B cell (primary cell): Measurements from ENCODE around the gene OSCAR. TPM values are rescaled to one million over a fixed set of nuclear protein-coding genes. Genes with fewer than 3 reads are reported as not detected.
"Not testable (repeated sequence)": the region's sequence is repeated elsewhere in the genome, so short reads cannot be mapped to it uniquely, and the experiment has no call there.

Experiments used
- ATAC-seq: fragments of 200-7000 bp; cut with Tn5 transposase; one replicate; pipeline ENCODE4 v1.10.0; 2021; ENCODE audit warnings: low read depth, mild to moderate bottlenecking, moderate number of reproducible peaks, moderate library complexity
- CTCF ChIA-PET: fragments of 350-600 bp; sonication (Branson Sonifier 250); formaldehyde crosslinking; loops from one replicate; lab custom pipeline; 2021; ENCODE audit warnings: antibody characterized with exemption, inconsistent platforms; lab: Charles Lee
- POLR2A ChIA-PET: fragments of 350-600 bp; sonication (Branson Sonifier 250); formaldehyde crosslinking; loops from one replicate; lab custom pipeline; 2021; ENCODE audit warnings: antibody characterized with exemption; lab: Charles Lee
- DNase-seq: peaks from one replicate; pipeline ENCODE4 v3.0.0; 2013
- H2AFZ ChIP-seq: 2 replicates; pipeline ENCODE4 v1.6.1; 2012; ENCODE audit warnings: mild to moderate bottlenecking, low read depth, low read length; ENCODE audit not compliant: insufficient read depth, poor library complexity, severe bottlenecking
- H3K27ac ChIP-seq, 2 donors: 1 replicate in 1 of 2; 2 replicates in 1 of 2; pipeline ENCODE4 v1.5.1; 2012 to 2013; ENCODE audit warnings: low read length in 2 of 2, mild to moderate bottlenecking in 2 of 2, moderate library complexity in 1 of 2
- H3K27me3 ChIP-seq, 4 experiments: fragments of 200-600 bp in 1 of 4; sonication (generic) in 1 of 4; replicated peaks in 1 of 4; 1 replicate in 2 of 4; 2 replicates in 2 of 4; pipeline versions ENCODE4 v1.6.1 to v1.7.0; 2013 to 2016; ENCODE audit warnings: low read length in 3 of 4, mild to moderate bottlenecking in 2 of 4, mixed read lengths in 1 of 4, moderate library complexity in 1 of 4; ENCODE audit not compliant: insufficient read depth in 4 of 4, control insufficient read depth in 3 of 4; ENCODE audit errors: control extremely low read depth in 1 of 4
- H3K36me3 ChIP-seq, 2 experiments: replicated peaks in 1 of 2; 1 replicate in 1 of 2; 2 replicates in 1 of 2; pipeline versions ENCODE4 v1.6.1 to v1.7.1; 2013; ENCODE audit warnings: low read length in 1 of 2; ENCODE audit not compliant: insufficient read depth in 2 of 2, control insufficient read depth in 1 of 2; ENCODE audit errors: control extremely low read depth in 1 of 2, extremely low read depth in 1 of 2
- H3K4me1 ChIP-seq, 2 donors: fragments of 200-600 bp in 1 of 2; sonication (generic) in 1 of 2; 1 replicate in 1 of 2; 2 replicates in 1 of 2; pipeline versions ENCODE4 v1.5.1 to v1.6.1; 2013 to 2017; ENCODE audit warnings: low read length in 2 of 2; ENCODE audit not compliant: control insufficient read depth in 2 of 2, insufficient read depth in 2 of 2
- H3K4me2 ChIP-seq: replicated peaks from 2 replicates; pipeline ENCODE3; 2012; ENCODE audit warnings: mild to moderate bottlenecking, low read depth, low read length; ENCODE audit not compliant: poor library complexity, severe bottlenecking
- H3K4me3 ChIP-seq, 5 experiments: fragments of 200-600 bp in 1 of 5; sonication (generic) in 1 of 5; 1 replicate in 3 of 5; 2 replicates in 2 of 5; pipeline versions ENCODE4 v1.5.1 to v1.7.0; 2011 to 2016; ENCODE audit warnings: low read length in 4 of 5, mild to moderate bottlenecking in 4 of 5, low read depth in 2 of 5, control low read depth in 1 of 5, moderate library complexity in 1 of 5; ENCODE audit not compliant: insufficient read depth in 1 of 5; ENCODE audit errors: control extremely low read depth in 1 of 5, extremely low read depth in 1 of 5
- H3K79me2 ChIP-seq: fragments of 200-600 bp; sonication (generic); one replicate; pipeline ENCODE4 v1.6.0; 2016; ENCODE audit warnings: low read length; ENCODE audit not compliant: control insufficient read depth, insufficient read depth
- H3K9ac ChIP-seq: fragments of 200-600 bp; sonication (generic); 2 replicates; pipeline ENCODE4 v1.6.1; 2017; ENCODE audit warnings: mild to moderate bottlenecking, low read length, moderate library complexity
- H3K9me3 ChIP-seq, 3 donors: one replicate each; pipeline versions ENCODE4 v1.6.1 to v1.7.1; 2013; ENCODE audit warnings: low read length in 2 of 3; ENCODE audit not compliant: control insufficient read depth in 2 of 3, insufficient read depth in 1 of 3; ENCODE audit errors: control extremely low read depth in 1 of 3
- H4K20me1 ChIP-seq: 2 replicates; pipeline ENCODE4 v1.6.0; 2012; ENCODE audit warnings: mild to moderate bottlenecking, low read length; ENCODE audit not compliant: insufficient read depth, control insufficient read depth, poor library complexity, severe bottlenecking
- H3K27ac Mint-ChIP-seq: one replicate; pipeline ENCODE4 v1.8.0; 2021; ENCODE audit warnings: mixed read lengths
- H3K27me3 Mint-ChIP-seq: one replicate; pipeline ENCODE4 v1.8.0; 2021; ENCODE audit warnings: mixed read lengths
- H3K4me1 Mint-ChIP-seq: one replicate; pipeline ENCODE4 v1.8.0; 2021; ENCODE audit warnings: mixed read lengths
- H3K4me3 Mint-ChIP-seq: one replicate; pipeline ENCODE4 v1.8.0; 2021; ENCODE audit warnings: mixed read lengths
- H3K9me3 Mint-ChIP-seq: one replicate; pipeline ENCODE4 v1.8.0; 2022; ENCODE audit warnings: mixed read lengths; ENCODE audit not compliant: insufficient read depth
- EZH2 ChIP-seq: IDR thresholded peaks from 2 replicates; pipeline ENCODE4 v1.6.1; 2012; ENCODE audit warnings: borderline replicate concordance, low read depth, mild to moderate bottlenecking, moderate library complexity, low read length; ENCODE audit not compliant: insufficient read depth, poor library complexity, severe bottlenecking
- WGBS: methylation state at CpG from one replicate; pipeline ENCODE4 v1.1.5; 2013; ENCODE audit warnings: missing lambda C conversion rate; ENCODE audit not compliant: insufficient coverage; 5-methylcytosine and 5-hydroxymethylcytosine counted together
- intact Hi-C: fragments of 100-400 bp; cut with micrococcal nuclease; formaldehyde crosslinking; loops from one replicate; pipeline ENCODE4 v1.10.0; 2022
- polyA plus RNA-seq: library from polyadenylated mRNA; depleted of rRNA; stranded (reverse); fragments of >200 nt; gene quantifications from 2 replicates; pipeline ENCODE4 v1.2.3, GENCODE V29; 2012
- total RNA-seq, 2 donors: library from RNA; stranded (reverse); fragments of 120-200 nt in 1 of 2; gene quantifications; 1 replicate in 1 of 2; 2 replicates in 1 of 2; pipeline versions ENCODE4 v1.2.3 to v1.2.4, GENCODE V29; 2013 to 2022
- TF ChIP-seq, protein P1 (sequence below): fragments of 200-600 bp; IDR thresholded peaks from one replicate; pipeline ENCODE4 v1.8.0; 2022; ENCODE audit warnings: antibody characterized with exemption, mild to moderate bottlenecking

OSCAR gene
- total and polyA plus RNA-seq, 2 donors (not counting 1 experiment from before 2014, with no cell fraction given), result 1.7 TPM; not detected in 1

DNA sequence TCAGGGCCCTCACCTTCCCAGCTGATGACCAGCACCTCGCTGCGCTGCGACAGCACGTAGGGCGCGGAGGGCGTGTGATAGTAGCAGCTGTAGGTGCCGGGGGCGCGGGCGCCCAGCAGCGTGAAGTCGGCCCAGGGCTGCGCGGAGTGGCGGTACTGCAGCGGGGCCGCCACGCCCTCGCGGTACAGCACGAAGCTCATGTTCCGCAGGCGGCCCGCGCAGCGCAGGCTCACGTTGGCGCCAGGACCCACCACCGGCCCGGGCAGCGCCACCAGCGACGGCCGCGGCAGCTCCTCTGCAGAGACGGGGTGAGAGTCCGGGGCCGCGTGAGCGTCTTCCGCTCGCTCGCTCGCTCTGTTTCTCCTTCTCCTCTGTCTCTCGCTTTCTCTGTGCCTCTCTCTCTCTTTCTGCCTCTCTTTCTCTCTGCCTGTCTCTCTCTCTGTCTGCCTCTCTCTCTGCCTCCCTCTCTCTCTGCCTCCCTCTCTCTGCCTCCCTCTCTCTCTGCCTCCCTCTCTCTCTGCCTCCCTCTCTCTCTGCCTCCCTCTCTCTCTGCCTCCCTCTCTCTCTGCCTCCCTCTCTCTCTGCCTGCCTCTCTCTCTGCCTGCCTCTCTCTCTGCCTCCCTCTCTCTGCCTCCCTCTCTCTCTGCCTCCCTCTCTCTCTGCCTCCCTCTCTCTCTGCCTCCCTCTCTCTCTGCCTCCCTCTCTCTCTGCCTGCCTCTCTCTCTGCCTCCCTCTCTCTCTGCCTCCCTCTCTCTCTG is 4.6 kb downstream of the OSCAR start:
- Histone ChIP-seq H3K27me3 (peaks cover 0 to 34% (median 15%) of the 10 kb centered on the region in 4 experiments), H3K4me1 (peaks cover 15 to 16% of the 10 kb centered on the region in 2 donors), H3K4me2 (peak overlapping the region; percentile 77), H3K9me3 (peaks cover 0 to 20% (median 0%) of the 10 kb centered on the region in 3 donors), H3K9ac (peak overlapping the region; percentile 54), H3K4me3 (peak overlapping the region in 4 of 5 experiments; percentile 1 to 50 (median 40)), H2AFZ (peak overlapping the region; percentile 87)
- H3K9me3 Mint-ChIP-seq, H3K79me2 ChIP-seq, H3K4me1 Mint-ChIP-seq, H3K36me3 ChIP-seq, intact Hi-C loops, H4K20me1 ChIP-seq, POLR2A ChIA-PET, H3K27ac ChIP-seq: not testable (repeated sequence)
- peak overlapping the region; percentile 7 for H3K27ac Mint-ChIP-seq
- CTCF ChIA-PET, result interaction anchor here (1.6 kb wide), 1 partner anchor 12 kb away, joined by 4 read pairs; no protein-coding TSS in a partner anchor
- H3K4me3 Mint-ChIP-seq, result peak overlapping the region; percentile 80
- WGBS, result 3% methylated on average over 46 of the region's 46 CpGs
- ATAC-seq (peak; percentile 82), DNase-seq (peak; percentile 69)
- H3K27me3 Mint-ChIP-seq, result peaks cover 22% of the 10 kb centered on the region

DNA sequence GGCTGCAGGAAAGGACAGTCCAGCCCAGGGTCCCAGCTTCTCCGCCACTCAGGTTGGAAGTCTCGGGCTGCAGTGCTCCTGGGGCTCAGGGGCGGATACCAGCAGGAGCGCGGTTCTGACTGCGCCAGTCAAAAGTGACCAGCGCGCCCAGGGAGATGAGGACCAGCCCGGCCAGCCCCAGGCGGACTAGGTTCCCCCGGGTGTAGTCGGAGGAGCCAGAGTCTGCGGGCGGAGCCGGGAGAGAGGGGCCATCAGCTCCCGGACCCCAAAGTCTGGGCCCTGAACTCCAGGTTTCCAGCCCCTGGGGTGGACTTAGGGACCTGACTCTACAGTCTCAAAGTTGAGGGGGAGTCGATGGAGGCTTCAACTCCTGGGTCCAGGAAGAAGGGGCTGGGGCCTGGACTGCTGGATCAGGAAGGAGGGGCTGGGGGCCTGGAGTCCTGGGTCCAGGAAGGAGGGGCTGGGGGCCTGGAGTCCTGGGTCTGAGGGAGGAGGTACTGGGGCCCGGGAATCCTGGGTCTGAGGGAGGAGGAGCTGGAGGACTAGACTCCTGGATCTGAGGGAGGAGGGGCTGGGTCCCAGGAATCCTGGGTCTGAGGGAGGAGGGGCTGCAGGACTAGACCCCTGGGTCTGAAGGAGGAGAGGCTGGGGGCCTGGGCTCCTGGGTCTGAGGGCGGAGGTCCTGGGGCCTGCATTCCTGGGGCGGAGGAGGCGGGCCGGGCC is 5.3 kb downstream of the OSCAR start:
- 75% methylated on average over 22 of the region's 22 CpGs for WGBS
- Mint-ChIP-seq H3K27me3 (peaks cover 22% of the 10 kb centered on the region), H3K4me1 (peaks cover 7% of the 10 kb centered on the region), H3K4me3 (peak overlapping the region; percentile 80), H3K27ac (no peak overlapping the region), H3K9me3 (no peaks in the 10 kb centered on the region)
- peak overlapping the region in 3 of 5 experiments; percentile 37 to 50 (median 42) for H3K4me3 ChIP-seq
- TF ChIP-seq EZH2, result no peak
- TF ChIP-seq, protein P1, sequence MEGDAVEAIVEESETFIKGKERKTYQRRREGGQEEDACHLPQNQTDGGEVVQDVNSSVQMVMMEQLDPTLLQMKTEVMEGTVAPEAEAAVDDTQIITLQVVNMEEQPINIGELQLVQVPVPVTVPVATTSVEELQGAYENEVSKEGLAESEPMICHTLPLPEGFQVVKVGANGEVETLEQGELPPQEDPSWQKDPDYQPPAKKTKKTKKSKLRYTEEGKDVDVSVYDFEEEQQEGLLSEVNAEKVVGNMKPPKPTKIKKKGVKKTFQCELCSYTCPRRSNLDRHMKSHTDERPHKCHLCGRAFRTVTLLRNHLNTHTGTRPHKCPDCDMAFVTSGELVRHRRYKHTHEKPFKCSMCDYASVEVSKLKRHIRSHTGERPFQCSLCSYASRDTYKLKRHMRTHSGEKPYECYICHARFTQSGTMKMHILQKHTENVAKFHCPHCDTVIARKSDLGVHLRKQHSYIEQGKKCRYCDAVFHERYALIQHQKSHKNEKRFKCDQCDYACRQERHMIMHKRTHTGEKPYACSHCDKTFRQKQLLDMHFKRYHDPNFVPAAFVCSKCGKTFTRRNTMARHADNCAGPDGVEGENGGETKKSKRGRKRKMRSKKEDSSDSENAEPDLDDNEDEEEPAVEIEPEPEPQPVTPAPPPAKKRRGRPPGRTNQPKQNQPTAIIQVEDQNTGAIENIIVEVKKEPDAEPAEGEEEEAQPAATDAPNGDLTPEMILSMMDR, result no peak
- peak overlapping the region; percentile 54 for H3K9ac ChIP-seq
- no peak overlapping the region for H3K27ac ChIP-seq
- no peaks in the 10 kb centered on the region for H3K36me3 ChIP-seq
- peaks cover 0 to 20% (median 0%) of the 10 kb centered on the region in 3 donors for H3K9me3 ChIP-seq
- intact Hi-C loops, result no loop called here
- ATAC-seq (no peak), DNase-seq (no peak)
- H4K20me1 ChIP-seq, result no peaks in the 10 kb centered on the region
- H2AFZ ChIP-seq, result peak overlapping the region; percentile 87
- peaks cover 15 to 16% of the 10 kb centered on the region in 2 donors for H3K4me1 ChIP-seq
- H3K79me2 ChIP-seq, result no peaks in the 10 kb centered on the region
- H3K27me3 ChIP-seq, result peaks cover 0 to 34% (median 15%) of the 10 kb centered on the region in 4 experiments
- CTCF ChIA-PET, result interaction anchor here (1.6 kb wide), 1 partner anchor 13 kb away, joined by 4 read pairs; no protein-coding TSS in a partner anchor
- POLR2A ChIA-PET, result interaction anchor here (0.6 kb wide), 1 partner anchor 1037 kb away, joined by 5 read pairs; no protein-coding TSS in a partner anchor
- peak overlapping the region; percentile 77 for H3K4me2 ChIP-seq
